Measurements from ENCODE around the gene SVIL. TPM values are rescaled to one million over a fixed set of nuclear protein-coding genes. Genes with fewer than 3 reads are reported as not detected.
A peak's percentile ranks its signal among the peaks of the same experiment; 100 is the strongest.

SVIL gene
- total and polyA plus RNA-seq, 2 experiments from 2014 or later = 5.9 to 7.3 TPM

DNA sequence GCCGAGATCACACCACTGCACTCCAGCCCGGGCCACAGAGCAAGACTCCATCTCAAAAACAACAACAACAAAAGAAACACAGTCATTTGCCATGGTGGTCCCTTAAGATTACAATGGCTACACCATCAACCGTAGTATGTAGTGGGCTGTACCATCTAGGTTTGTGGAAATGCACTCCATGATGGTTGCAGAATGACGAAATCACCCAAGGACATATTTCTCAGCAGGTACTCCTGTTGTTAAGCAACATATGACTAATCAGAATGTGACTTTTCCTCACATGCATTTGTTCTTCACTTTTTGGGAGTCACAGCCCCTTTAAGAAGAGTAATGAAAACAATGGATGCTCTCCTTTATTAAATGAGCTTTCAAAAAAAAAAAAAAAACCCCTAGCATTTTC, 11.0 kb downstream of the SVIL start:
- no peak for TF ChIP-seq EZH2 (IDR thresholded peaks at IDR 0.05; ENCODE audit: insufficient read depth, poor library complexity, severe bottlenecking)
- no peak for TF ChIP-seq EZH2phosphoT487 (IDR thresholded peaks at IDR 0.05; ENCODE audit: insufficient read depth, low read depth)
- no peaks in the 10 kb centered on the region for H3K9me3 ChIP-seq (ENCODE audit: low read depth)
- H3K27ac ChIP-seq = no peak overlapping the region
- 87 to 88% methylated on average over 4 of the region's 4 CpGs for WGBS, 2 experiments (ENCODE audit: low coverage in 1 of 2, low lambda C conversion rate in 2 of 2, missing lambda C conversion rate in 2 of 2)
- H3K9ac ChIP-seq = no peak overlapping the region
- no peak overlapping the region for H3K4me2 ChIP-seq (ENCODE audit: unreplicated experiment)
- H3K4me3 ChIP-seq = no peak overlapping the region
- no peaks in the 10 kb centered on the region for H3K27me3 ChIP-seq (replicated peaks; ENCODE audit: insufficient read depth)
- H3K4me1 ChIP-seq (ENCODE audit: insufficient read depth) = peaks cover 29% of the 10 kb centered on the region
- no peaks in the 10 kb centered on the region for H3K36me3 ChIP-seq (ENCODE audit: low read depth)
- no peak overlapping the region for H2AFZ ChIP-seq
- 0 out of 2 replicates have a peak, but pooled peaks cover under 1% of the 10 kb centered on the region for H3K79me2 ChIP-seq (ENCODE audit: insufficient read depth)
- DNase-seq = no peak
- no peaks in the 10 kb centered on the region for H4K20me1 ChIP-seq (ENCODE audit: insufficient read depth)
- in situ Hi-C loops (cut with MboI) = no loop called here
- peaks cover 18% of the 10 kb centered on the region for H3F3A ChIP-seq (ENCODE audit: insufficient read depth)
- no peaks in the 10 kb centered on the region for H3K9me2 ChIP-seq (ENCODE audit: insufficient read depth)

DNA sequence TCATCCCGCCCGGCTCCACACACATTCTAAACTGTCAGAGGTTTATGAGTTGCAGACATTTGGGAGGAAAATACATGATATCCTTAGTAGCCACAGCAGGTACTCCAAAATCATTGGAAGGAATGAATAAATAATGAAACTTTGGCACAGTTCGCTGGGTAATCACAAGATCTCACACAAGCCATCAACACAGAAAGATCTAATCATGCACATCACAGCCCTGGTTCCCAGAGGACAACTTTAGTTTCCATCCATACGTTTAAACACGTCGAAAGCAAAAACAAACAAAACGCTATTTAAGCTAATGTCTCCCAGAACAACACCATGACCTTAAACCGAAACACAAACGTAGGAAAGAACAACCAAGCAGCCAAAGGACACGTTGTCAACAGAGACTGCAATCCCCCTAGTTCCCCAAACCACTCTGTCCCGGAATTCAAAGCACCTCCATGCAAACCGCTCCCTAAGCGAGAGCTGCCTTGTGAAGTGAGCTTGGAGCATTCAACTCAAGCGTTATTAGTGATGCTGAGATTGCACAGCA, 12.3 kb downstream of the SVIL start:
- H3K4me2 ChIP-seq (ENCODE audit: unreplicated experiment) = no peak overlapping the region
- in situ Hi-C loops (cut with MboI) = no loop called here
- H3K27me3 ChIP-seq (replicated peaks; ENCODE audit: insufficient read depth) = no peaks in the 10 kb centered on the region
- no peaks in the 10 kb centered on the region for H3K9me2 ChIP-seq (ENCODE audit: insufficient read depth)
- H3K9me3 ChIP-seq (ENCODE audit: low read depth) = no peaks in the 10 kb centered on the region
- no peak overlapping the region for H3K9ac ChIP-seq
- 78% methylated on average over 14 of the region's 14 CpGs for WGBS, 2 experiments (ENCODE audit: low coverage in 1 of 2, low lambda C conversion rate in 2 of 2, missing lambda C conversion rate in 2 of 2)
- H3K79me2 ChIP-seq (ENCODE audit: insufficient read depth) = no peaks in the 10 kb centered on the region
- H3K4me1 ChIP-seq (ENCODE audit: insufficient read depth) = peaks cover 18% of the 10 kb centered on the region
- peaks cover 7% of the 10 kb centered on the region for H3F3A ChIP-seq (ENCODE audit: insufficient read depth)
- no peak for TF ChIP-seq EZH2phosphoT487 (IDR thresholded peaks at IDR 0.05; ENCODE audit: insufficient read depth, low read depth)
- no peak for TF ChIP-seq EZH2 (IDR thresholded peaks at IDR 0.05; ENCODE audit: insufficient read depth, poor library complexity, severe bottlenecking)
- no peak for DNase-seq
- no peak overlapping the region for H3K4me3 ChIP-seq
- no peak overlapping the region for H3K27ac ChIP-seq
- H2AFZ ChIP-seq = no peak overlapping the region
- H4K20me1 ChIP-seq (ENCODE audit: insufficient read depth) = no peaks in the 10 kb centered on the region
- no peaks in the 10 kb centered on the region for H3K36me3 ChIP-seq (ENCODE audit: low read depth)

DNA sequence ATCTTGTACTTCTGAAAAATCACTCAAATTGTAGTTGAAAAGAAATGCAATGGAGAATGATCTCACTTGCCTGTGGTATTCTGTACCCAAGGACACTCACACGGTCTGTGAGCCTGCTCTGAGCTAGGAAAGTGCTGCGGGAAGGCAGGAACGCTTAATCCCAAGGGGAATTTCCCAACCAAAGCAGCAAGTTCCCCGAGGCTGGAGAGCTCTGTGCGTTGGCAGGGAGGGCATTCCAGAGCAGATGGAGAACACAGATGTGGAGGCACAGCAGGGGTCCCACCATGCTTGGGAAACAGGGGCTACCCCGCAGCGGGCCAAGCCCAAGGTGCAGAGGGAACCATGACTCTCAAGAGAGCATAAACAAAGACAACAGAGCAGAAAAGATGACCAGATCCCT, 13.6 kb downstream of the SVIL start:
- H3K4me2 ChIP-seq (ENCODE audit: unreplicated experiment) = no peak overlapping the region

DNA sequence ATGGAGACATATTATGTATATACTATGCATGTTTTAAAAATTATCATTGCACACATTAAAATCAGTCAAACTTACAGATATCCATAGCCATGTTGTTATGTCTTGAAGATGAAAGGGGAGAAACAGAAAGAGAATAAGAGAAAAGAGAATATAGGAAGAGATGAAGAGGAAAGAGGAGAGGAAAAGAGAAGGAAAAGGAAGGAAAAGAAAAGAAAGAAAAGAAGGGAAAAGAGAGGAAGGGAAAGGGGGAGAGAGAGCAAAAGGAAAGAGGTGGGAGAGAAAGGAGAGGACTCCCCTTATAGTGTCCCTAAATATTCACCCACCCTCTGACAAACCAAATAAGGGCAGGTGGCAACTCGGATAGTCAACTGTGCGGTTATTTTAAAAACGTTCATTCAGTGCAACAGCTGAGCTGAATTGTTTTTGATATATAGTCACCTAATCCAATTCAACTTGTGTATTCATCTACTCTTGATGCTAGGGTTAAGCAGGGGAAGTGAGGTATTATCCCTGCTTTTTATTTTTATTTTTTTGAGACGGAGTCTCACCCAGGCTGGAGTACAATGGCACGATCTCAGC, 14.6 kb downstream of the SVIL start:
- Histone ChIP-seq H4K20me1 (ENCODE audit: insufficient read depth) (no peaks in the 10 kb centered on the region), H3K27ac (no peak overlapping the region), H3K4me2 (ENCODE audit: unreplicated experiment) (no peak overlapping the region), H3K9me3 (ENCODE audit: low read depth) (no peaks in the 10 kb centered on the region), H3K79me2 (ENCODE audit: insufficient read depth) (no peaks in the 10 kb centered on the region), H3K27me3 (replicated peaks; ENCODE audit: insufficient read depth) (no peaks in the 10 kb centered on the region), H2AFZ (no peak overlapping the region), H3K4me3 (no peak overlapping the region), H3K36me3 (ENCODE audit: low read depth) (no peaks in the 10 kb centered on the region), H3K9me2 (ENCODE audit: insufficient read depth) (no peaks in the 10 kb centered on the region), H3K9ac (no peak overlapping the region), H3K4me1 (ENCODE audit: insufficient read depth) (peaks cover 14% of the 10 kb centered on the region; the same call in 1 of the 2 replicates), H3F3A (ENCODE audit: insufficient read depth) (0 out of 2 replicates have a peak, but pooled peaks cover 4% of the 10 kb centered on the region)
- DNase-seq = no peak
- in situ Hi-C loops (cut with MboI) = no loop called here
- 77 to 81% methylated on average over 5 of the region's 5 CpGs for WGBS, 2 experiments (ENCODE audit: low coverage in 1 of 2, low lambda C conversion rate in 2 of 2, missing lambda C conversion rate in 2 of 2)
- no peak for TF ChIP-seq EZH2phosphoT487 (IDR thresholded peaks at IDR 0.05; ENCODE audit: insufficient read depth, low read depth)
- no peak for TF ChIP-seq EZH2 (IDR thresholded peaks at IDR 0.05; ENCODE audit: insufficient read depth, poor library complexity, severe bottlenecking)

More for the DNA sequence above, 13.6 kb downstream of the SVIL start:
- in situ Hi-C loops (cut with MboI) = no loop called here
- peaks cover 14% of the 10 kb centered on the region; the same call in 1 of the 2 replicates for H3K4me1 ChIP-seq (ENCODE audit: insufficient read depth)
- no peaks in the 10 kb centered on the region for H3K36me3 ChIP-seq (ENCODE audit: low read depth)
- no peaks in the 10 kb centered on the region for H4K20me1 ChIP-seq (ENCODE audit: insufficient read depth)
- H3K4me3 ChIP-seq = no peak overlapping the region
- no peak overlapping the region for H3K9ac ChIP-seq
- no peaks in the 10 kb centered on the region for H3K9me3 ChIP-seq (ENCODE audit: low read depth)
- 20 to 21% methylated on average over 7 of the region's 7 CpGs for WGBS, 2 experiments (ENCODE audit: low coverage in 1 of 2, low lambda C conversion rate in 2 of 2, missing lambda C conversion rate in 2 of 2)
- H3K79me2 ChIP-seq (ENCODE audit: insufficient read depth) = no peaks in the 10 kb centered on the region
- H3K27me3 ChIP-seq (replicated peaks; ENCODE audit: insufficient read depth) = no peaks in the 10 kb centered on the region
- H2AFZ ChIP-seq = no peak overlapping the region
- H3K27ac ChIP-seq = no peak overlapping the region
- H3F3A ChIP-seq (ENCODE audit: insufficient read depth) = 0 out of 2 replicates have a peak, but pooled peaks cover 4% of the 10 kb centered on the region
- H3K9me2 ChIP-seq (ENCODE audit: insufficient read depth) = no peaks in the 10 kb centered on the region
- TF ChIP-seq EZH2phosphoT487 (IDR thresholded peaks at IDR 0.05; ENCODE audit: insufficient read depth, low read depth) (no peak), EZH2 (IDR thresholded peaks at IDR 0.05; ENCODE audit: insufficient read depth, poor library complexity, severe bottlenecking) (no peak)
- peak; percentile 82 for DNase-seq

Measured in GM23248 (cell line).